Right lobe of liver (tissue), 6 donors: Measurements from ENCODE around the gene TMEM247. TPM values are rescaled to one million over a fixed set of nuclear protein-coding genes. Genes with fewer than 3 reads are reported as not detected.

Experiments used
- ATAC-seq, 4 donors: fragments of 200-7000 bp; cut with Tn5 transposase; one replicate each; pipeline ENCODE4 v1.9.1; 2020; ENCODE audit warnings: mild to moderate bottlenecking in 4 of 4, moderate library complexity in 4 of 4
- DNase-seq, 3 donors: peaks; one replicate each; pipeline ENCODE4 v3.0.0-alpha.2; 2020
- H3K27ac ChIP-seq, 3 donors: fragments of 200-600 bp; one replicate each; pipeline ENCODE4 v1.8.0; 2022
- H3K27me3 ChIP-seq, 2 donors: fragments of 200-600 bp; one replicate each; pipeline ENCODE4 v1.8.0; 2022
- H3K36me3 ChIP-seq, 4 donors: fragments of 200-600 bp; sonication (generic) in 1 of 4; one replicate each; pipeline versions ENCODE4 v1.5.1 to v1.8.0; 2017 to 2022; ENCODE audit warnings: control low read depth in 1 of 4
- H3K4me1 ChIP-seq, 4 donors: fragments of 200-600 bp; sonication (generic) in 1 of 4; one replicate each; pipeline versions ENCODE4 v1.5.1 to v1.8.0; 2017 to 2022; ENCODE audit warnings: control low read depth in 1 of 4
- H3K4me3 ChIP-seq, 3 donors: fragments of 200-600 bp; one replicate each; pipeline ENCODE4 v1.8.0; 2022
- H3K9me3 ChIP-seq, 4 donors: fragments of 200-600 bp; sonication (generic) in 1 of 4; one replicate each; pipeline versions ENCODE4 v1.5.1 to v1.8.0; 2017 to 2022; ENCODE audit warnings: control low read depth in 1 of 4
- CTCF ChIP-seq, 4 donors: fragments of 200-600 bp in 3 of 4; fragments of 450-650 bp in 1 of 4; IDR thresholded peaks; one replicate each; pipeline versions ENCODE4 v1.5.1 to v1.8.0; 2016 to 2022; ENCODE audit warnings: antibody characterized with exemption in 4 of 4, mild to moderate bottlenecking in 2 of 4
- POLR2A ChIP-seq: fragments of 450-650 bp; IDR thresholded peaks from one replicate; pipeline ENCODE4 v1.6.1; 2017; ENCODE audit warnings: antibody characterized with exemption, mild to moderate bottlenecking
- WGBS: methylation state at CpG from one replicate; pipeline ENCODE4 v1.1.6; 2018; ENCODE audit warnings: low coverage, low lambda C conversion rate; ENCODE audit not compliant: insufficient coverage; ENCODE audit errors: missing lambda C conversion rate; 5-methylcytosine and 5-hydroxymethylcytosine counted together
- intact Hi-C, 2 donors: fragments of 100-400 bp; cut with DNase I; formaldehyde crosslinking; loops; one replicate each; pipeline versions ENCODE4 v1.11.2 to v1.14.1; 2022
- total RNA-seq, 6 experiments: library from RNA; depleted of rRNA in 2 of 6; stranded (reverse); fragments of >200 nt in 2 of 6; fragmentation: NEBNext Ultra II Directional in 3 of 6; extraction: Animal tissue kit (Norgen Biotek cat#: 25700) in 3 of 6; gene quantifications; one replicate each; pipeline versions ENCODE4 v1.1.0 to v1.2.4, GENCODE V29; 2016 to 2023
- donor health status: DM: no; HTN: yes; CAD: no.
- donor health status: DM: no; HTN: no; CAD: no.
- donor health status: DM: no; HTN: no; CAD: no.
- donor health status: DM: no; HTN: yes; CAD: no.
- donor health status: DM: no; HTN: yes; CAD: no.

TMEM247 gene
- total RNA-seq, 6 experiments from 2014 or later: not detected

GRCh38 chr2:46514738-46515137, 35.4 kb downstream of the TMEM247 start:
- intact Hi-C loops: no loop called here
- ATAC-seq: no peak
- Histone ChIP-seq H3K4me3 (no peak overlapping the region), H3K4me1 (peaks cover 0 to 4% (median 0%) of the 10 kb centered on the region in 4 donors), H3K27me3 (no peaks in the 10 kb centered on the region), H3K27ac (no peak overlapping the region), H3K9me3 (peaks cover 0 to 12% (median 3%) of the 10 kb centered on the region in 4 donors), H3K36me3 (no peaks in the 10 kb centered on the region)
- WGBS: 73% methylated on average over 1 of the region's 1 CpG
- DNase-seq: no peak
- TF ChIP-seq CTCF (IDR thresholded peaks at IDR 0.05): no peak
- TF ChIP-seq POLR2A: no peak

GRCh38 chr2:46517485-46517884, 38.1 kb downstream of the TMEM247 start:
- intact Hi-C loops: no loop called here
- Histone ChIP-seq H3K27me3 (no peaks in the 10 kb centered on the region), H3K4me1 (peaks cover 0 to 4% (median 0%) of the 10 kb centered on the region in 4 donors), H3K27ac (no peak overlapping the region), H3K4me3 (no peak overlapping the region), H3K9me3 (peaks cover 0 to 12% (median 3%) of the 10 kb centered on the region in 4 donors), H3K36me3 (no peaks in the 10 kb centered on the region)
- no peak for TF ChIP-seq POLR2A
- no peak for TF ChIP-seq CTCF (IDR thresholded peaks at IDR 0.05)
- DNase-seq (no peak), ATAC-seq (no peak)
- WGBS: 76% methylated on average over 1 of the region's 1 CpG

- Histone ChIP-seq H3K27me3 (no peaks in the 10 kb centered on the region), H3K4me1 (peaks cover 0 to 4% (median 0%) of the 10 kb centered on the region in 4 donors), H3K4me3 (no peak overlapping the region), H3K36me3 (no peaks in the 10 kb centered on the region), H3K9me3 (peaks cover 0 to 12% (median 3%) of the 10 kb centered on the region in 4 donors), H3K27ac (no peak overlapping the region)
- intact Hi-C loops: no loop called here
- TF ChIP-seq CTCF (IDR thresholded peaks at IDR 0.05): no peak
- no peak for TF ChIP-seq POLR2A
- peak; percentile 53 to 82 (median 73) for DNase-seq
- 52% methylated on average over 5 of the region's 7 CpGs for WGBS
- ATAC-seq: peak; percentile 76 to 98 (median 91)
Observed at GRCh38 chr2:46518861-46519260, 39.5 kb downstream of the TMEM247 start.

GRCh38 chr2:46519265-46519664, 39.9 kb downstream of the TMEM247 start:
- H3K4me3 ChIP-seq: no peak overlapping the region
- intact Hi-C loops: no loop called here
- no peaks in the 10 kb centered on the region for H3K27me3 ChIP-seq
- no peak overlapping the region for H3K27ac ChIP-seq
- TF ChIP-seq POLR2A (no peak), CTCF (IDR thresholded peaks at IDR 0.05) (no peak)
- no CpG with 5 or more reads among the region's 7 CpGs for WGBS
- no peaks in the 10 kb centered on the region for H3K36me3 ChIP-seq
- no peak for DNase-seq
- ATAC-seq: no peak
- peaks cover 0 to 4% (median 0%) of the 10 kb centered on the region in 4 donors for H3K4me1 ChIP-seq
- peaks cover 0 to 12% (median 3%) of the 10 kb centered on the region in 4 donors for H3K9me3 ChIP-seq
